ENCODE results near the gene GALE.

DNA sequence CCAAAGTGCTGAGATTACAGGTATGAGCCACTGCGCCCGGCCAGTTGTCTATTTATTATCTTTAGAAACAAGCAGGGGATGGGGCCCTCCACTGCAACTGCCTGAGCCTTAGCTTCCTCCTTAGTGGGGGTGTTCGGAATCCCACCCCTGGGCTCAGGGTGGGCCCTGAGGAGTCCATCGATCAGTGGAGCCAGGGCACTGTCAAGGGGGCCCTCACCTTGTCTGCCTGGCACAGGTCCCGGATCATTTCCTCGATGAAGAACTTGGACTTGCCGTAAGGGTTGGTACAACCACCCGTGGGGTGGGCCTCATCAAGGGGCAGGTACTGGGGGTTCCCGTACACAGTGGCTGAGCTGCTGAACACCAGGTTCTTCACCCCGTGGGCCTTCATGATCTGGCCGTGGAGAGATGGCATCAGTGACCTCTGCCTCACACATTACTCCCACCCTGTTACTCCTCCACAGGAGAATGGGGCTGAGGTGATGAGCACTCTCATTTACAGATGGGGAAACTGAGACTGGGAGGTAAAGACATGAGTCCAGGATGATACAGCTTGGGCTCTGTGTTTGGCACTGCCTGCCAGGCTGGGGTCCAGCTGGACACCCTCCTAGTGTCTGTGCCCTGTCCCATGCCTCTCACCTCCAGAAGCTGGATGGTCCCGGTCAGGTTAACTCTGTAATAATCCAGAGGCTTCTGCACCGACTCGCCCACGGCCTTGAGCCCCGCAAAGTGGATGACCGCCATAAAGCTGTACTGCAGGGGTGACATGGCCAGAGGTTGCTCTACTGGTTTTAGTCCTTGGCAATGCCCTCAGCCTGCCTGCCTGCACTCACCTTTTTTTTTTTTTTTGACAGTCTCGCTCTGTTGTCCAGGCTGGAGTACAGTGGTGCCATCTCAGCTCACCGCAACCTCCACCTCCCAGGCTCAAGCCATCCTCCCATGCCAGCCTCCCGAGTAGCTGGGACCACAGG is 2.8 kb downstream of the GALE start:
- no peak for TF ChIP-seq REST (IDR thresholded peaks at IDR 0.05; ENCODE audit: insufficient replicate concordance, low read depth)
- no peak for TF ChIP-seq POLR2AphosphoS5 (IDR thresholded peaks at IDR 0.05; ENCODE audit: low read depth)

Measured in HL-60 (cell line).